Tibial nerve (tissue), 3 donors: ENCODE data around the gene PLEKHA6.

Experiments
- POLR2A ChIP-seq, 2 donors: fragments of 450-650 bp; IDR thresholded peaks; one replicate each; pipeline ENCODE4 v1.6.1; 2017; ENCODE audit warnings: antibody characterized with exemption in 2 of 2, mild to moderate bottlenecking in 2 of 2, moderate library complexity in 2 of 2
- TF ChIP-seq, protein P1 (sequence below), 5 experiments: fragments of 200-600 bp in 3 of 5; fragments of 450-650 bp in 2 of 5; sonication (generic) in 3 of 5; IDR thresholded peaks; one replicate each; pipeline ENCODE4 v1.5.1; 2016 to 2019; ENCODE audit warnings: antibody characterized with exemption in 5 of 5, mild to moderate bottlenecking in 3 of 5, moderate library complexity in 2 of 5

DNA sequence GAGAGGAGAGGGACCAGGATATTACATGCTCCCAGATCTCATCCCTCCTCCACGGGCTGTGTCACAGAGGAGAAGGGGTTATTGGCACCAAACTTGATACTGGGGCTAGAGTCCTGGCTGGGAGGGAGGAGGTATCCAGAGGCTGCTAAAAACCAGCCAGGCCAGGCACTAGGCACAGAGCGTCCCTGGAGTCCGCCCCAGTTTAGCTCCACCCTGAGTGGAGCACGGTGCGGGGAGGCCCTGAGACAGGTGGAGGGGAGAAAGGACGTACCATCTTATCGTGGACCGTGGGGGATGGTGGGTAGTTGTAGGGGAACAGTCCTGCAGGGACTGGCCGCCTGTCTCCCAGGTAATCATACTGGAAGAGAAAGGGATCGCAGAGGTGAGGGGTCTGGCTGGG lies 103.2 kb downstream of the PLEKHA6 start:
- TF ChIP-seq, protein P1, sequence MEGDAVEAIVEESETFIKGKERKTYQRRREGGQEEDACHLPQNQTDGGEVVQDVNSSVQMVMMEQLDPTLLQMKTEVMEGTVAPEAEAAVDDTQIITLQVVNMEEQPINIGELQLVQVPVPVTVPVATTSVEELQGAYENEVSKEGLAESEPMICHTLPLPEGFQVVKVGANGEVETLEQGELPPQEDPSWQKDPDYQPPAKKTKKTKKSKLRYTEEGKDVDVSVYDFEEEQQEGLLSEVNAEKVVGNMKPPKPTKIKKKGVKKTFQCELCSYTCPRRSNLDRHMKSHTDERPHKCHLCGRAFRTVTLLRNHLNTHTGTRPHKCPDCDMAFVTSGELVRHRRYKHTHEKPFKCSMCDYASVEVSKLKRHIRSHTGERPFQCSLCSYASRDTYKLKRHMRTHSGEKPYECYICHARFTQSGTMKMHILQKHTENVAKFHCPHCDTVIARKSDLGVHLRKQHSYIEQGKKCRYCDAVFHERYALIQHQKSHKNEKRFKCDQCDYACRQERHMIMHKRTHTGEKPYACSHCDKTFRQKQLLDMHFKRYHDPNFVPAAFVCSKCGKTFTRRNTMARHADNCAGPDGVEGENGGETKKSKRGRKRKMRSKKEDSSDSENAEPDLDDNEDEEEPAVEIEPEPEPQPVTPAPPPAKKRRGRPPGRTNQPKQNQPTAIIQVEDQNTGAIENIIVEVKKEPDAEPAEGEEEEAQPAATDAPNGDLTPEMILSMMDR (IDR thresholded peaks at IDR 0.05), result no peak
- no peak for TF ChIP-seq POLR2A (IDR thresholded peaks at IDR 0.05)
